AML-193 (cell line): ENCODE data around the gene ZNF844.
A peak's percentile ranks its signal among the peaks of the same experiment; 100 is the strongest.
"Not testable (repeated sequence)": the region's sequence is repeated elsewhere in the genome, so short reads cannot be mapped to it uniquely, and the experiment has no call there.

Experiments used
- DNase-seq, 2 experiments: peaks; one replicate each; lab custom pipeline; 2025; lab: John Stamatoyannopoulos, UW

ZNF844 gene

DNA sequence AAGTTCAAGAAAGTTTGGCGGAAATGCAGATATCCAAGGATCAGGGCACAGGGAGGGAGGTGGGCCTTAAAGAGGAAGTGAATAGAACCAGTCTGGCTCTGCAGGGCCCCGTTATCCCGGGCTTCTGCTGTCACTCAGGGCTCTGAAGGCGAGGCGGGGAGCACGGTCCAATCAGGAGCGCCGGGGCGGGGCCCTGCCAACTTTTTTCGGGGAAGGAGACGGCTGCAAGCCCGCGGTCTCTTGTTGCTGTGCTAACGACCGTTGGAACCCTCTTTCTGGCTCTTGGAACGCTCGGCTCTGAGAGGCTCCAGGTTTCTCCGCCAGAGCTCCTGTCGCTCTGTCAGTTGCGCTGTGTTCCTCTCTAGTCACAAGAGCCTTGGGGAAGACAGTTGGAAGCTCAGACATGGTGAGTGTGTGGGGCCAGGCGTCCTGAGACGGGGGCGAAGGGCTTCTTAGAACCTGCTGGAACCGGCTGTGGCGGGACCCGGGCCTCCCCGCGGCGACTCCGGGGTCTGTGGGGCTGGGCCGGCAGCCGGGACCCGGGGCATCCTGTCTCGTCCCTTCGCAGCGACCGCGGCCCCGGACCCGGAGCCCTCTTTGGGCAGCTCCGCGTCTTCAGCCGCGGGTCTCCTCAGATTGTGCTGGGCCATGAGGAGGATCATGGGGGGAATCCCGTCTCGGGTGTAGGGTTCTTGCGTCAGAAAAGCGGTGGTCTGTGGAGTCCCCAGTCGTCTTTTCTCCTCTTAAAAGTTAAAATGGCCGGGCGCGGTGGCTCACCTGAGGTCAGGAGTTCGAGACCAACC, 27.7 kb downstream of the ZNF844 start:
- DNase-seq = peak; percentile 94

DNA sequence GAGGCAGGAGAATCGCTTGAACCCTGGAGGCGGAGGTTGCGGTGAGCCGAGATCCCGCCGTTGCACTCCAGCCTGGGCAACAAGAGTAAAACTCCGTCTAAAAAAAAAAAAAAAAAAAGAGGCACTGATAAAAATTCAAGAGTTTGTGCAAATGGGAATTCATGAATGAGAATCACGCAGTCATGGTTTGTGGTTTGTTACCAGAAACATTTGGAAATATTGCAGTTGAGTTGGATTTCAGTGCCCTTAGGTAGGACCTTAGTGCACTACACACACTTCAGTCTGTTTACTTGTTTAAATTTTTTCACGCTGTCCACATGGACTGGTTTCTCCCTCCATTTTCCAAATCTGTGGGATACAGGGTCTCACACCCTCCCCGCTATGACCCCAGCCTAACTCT, 28.4 kb downstream of the ZNF844 start:
- DNase-seq = peak; percentile 17 to 24

DNA sequence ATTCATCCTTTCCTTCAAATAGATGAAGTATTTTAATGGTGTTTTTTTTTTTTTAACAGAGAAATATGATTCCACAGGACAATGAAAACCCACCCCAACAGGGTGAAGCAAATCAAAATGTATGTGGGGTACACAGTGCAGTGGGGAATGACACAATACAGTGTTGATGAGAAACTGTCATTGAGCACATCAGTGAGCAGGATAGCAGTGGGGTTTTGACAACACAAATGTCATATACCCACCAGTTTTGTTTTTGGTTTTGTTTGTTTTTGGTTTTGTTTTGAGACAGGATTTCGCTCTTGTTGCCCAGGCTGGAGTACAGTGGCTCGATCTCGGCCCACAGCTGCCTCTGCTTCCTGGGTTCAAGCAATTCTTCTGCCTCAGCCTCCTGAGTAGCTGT, 29.2 kb downstream of the ZNF844 start:
- no peak for DNase-seq

DNA sequence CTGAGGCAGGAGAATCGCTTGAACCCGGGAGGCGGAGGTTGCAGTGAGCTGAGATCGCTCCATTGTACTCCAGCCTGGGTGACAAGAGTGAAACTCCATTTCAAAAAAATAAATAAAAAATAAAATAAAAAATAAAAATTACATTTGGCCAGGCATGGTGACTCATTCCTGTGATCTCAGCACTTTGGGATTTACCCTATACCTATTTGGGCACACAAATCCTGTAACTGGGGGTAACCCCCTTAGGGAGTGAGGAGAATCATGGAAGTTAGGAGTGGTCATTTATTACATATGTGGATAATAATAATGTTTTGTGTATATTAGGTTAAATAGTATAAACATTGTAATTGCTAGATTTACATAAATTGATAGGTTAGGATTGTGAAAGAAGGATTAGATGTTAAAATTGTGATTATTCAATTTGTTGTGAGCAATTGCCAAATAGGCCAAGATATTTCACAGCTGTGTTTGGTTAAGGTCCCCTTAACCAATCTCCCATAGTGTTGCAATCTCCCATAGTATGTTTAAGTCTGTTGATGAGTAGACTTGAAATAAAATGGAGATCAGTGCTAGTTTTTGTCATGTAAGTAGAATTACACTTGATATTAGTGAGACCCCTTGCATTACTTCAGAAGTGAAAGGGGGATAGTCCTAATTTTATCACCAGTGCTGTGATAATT, 30.7 kb downstream of the ZNF844 start:
- peak; percentile 75 to 83 for DNase-seq

DNA sequence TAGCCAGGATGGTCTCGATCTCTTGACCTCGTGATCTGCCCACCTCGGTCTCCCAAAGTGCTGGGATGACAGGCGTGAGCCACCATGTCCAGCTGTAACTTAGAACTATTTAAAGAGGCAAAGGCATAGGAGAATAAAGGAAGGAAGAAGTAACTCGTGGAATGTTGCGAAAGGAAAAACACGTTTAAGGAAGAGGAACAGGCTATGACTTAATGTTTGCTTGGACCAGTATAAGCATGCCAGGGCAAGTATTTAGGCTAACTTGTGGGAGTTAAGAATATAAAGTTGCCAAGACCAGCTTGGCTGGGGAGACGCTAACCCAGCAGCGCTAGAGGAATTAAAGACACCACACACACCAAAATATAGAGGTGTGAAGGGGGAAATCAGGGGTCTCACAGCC, 33.5 kb downstream of the ZNF844 start:
- peak; percentile 17 to 18 for DNase-seq

DNA sequence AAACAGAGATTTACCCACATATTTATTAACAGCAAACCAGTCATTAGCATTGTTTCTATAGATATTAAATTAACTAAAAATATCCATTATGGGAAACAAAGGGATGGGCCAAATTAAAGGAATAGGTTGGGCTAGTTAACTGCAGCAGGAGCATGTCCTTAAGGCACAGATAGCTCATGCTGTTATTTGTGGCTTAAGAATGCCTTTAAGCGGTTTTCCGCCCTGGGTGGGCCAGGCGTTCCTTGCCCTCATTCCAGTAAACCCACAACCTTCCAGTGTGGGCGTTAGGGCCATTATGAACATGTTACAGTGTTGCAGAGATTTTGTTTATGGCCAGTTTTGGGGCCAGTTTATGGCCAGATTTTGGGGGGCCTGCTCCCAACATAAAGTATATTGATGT, 39.4 kb downstream of the ZNF844 start:
- DNase-seq = not testable (repeated sequence)

DNA sequence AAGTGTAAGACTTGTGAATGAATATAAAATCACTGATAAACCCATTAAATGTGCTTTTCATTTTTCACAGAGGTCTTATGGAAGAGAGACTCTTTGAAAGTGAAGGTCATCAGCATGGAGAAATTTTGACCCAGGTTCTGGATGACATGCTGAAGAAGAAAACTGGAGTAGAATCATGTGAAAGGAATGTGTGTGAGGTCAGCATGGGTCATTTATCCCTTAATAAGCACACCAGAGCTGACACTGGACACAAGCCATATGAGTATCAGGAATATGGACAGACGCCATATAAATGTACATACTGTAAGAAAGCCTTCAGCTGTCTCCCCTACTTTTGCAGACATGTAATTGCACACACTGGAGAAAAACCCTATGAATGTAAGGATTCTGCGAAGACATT, 46.6 kb downstream of the ZNF844 start:
- DNase-seq = no peak

DNA sequence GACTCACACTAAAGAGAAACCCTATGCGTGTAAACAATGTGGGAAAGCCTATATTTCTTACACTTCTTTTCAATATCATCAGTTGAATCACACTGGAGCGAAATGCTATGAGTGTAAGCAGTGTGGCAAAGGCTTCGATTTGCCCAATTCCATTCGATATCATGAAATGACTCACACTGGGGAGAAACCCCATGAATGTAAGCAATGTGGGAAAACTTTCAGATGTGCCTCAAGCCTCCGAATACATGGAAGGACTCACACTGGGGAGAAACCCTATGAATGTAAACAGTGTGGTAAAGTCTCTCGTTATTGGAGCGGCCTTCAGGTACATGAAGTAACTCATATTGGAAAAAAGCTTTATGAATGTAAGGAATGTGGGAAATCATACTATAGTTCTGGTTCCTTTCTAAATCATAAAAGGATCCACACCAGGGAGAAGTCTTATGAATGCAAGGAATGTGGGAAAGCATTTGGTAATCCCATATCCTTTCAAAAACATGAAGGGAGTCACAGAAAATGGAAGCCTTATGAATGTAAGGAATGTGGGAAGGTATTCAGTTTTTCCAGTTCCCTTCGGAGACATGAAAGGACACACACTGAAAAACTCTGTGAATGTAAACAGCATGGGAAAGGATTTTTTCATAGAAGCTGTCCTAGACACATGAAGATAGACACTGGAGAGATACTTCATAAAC, 47.6 kb downstream of the ZNF844 start:
- no peak for DNase-seq

DNA sequence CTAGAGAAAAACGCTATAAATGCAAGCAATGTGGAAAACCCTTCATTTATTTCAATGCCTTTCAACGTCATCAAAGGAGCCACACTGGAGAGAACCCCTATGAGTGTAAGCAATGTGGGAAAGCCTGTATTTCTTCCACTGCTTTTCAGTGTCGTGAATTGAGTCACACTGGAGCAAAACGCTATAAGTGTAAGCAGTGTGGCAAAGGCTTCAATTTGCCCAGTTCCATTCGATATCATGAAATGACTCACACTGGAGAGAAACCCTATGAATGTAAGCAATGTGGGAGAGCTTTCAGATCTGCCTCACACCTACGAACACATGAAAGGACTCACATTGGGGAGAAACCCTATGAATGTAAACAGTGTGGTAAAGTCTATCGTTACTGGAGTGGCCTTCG, 48.2 kb downstream of the ZNF844 start:
- DNase-seq = no peak

DNA sequence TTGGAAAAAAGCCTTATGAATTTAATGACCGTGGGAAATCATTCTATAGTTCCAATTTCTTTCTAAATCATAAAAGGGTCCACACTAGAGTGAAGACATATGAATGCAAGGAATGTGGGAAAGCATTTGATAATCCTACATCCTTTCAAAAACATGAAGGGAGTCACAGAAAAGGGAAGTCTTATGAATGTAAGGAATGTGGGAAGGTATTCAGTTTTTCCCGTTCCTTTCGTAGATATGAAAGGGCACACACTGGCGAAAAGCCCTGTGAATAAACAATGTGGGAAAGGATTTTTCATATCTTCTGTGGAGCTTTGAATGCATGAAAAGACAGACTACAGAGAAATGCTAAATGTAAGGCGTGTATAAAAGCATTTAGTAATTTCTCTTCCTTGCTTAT, 48.6 kb downstream of the ZNF844 start:
- no peak for DNase-seq

DNA sequence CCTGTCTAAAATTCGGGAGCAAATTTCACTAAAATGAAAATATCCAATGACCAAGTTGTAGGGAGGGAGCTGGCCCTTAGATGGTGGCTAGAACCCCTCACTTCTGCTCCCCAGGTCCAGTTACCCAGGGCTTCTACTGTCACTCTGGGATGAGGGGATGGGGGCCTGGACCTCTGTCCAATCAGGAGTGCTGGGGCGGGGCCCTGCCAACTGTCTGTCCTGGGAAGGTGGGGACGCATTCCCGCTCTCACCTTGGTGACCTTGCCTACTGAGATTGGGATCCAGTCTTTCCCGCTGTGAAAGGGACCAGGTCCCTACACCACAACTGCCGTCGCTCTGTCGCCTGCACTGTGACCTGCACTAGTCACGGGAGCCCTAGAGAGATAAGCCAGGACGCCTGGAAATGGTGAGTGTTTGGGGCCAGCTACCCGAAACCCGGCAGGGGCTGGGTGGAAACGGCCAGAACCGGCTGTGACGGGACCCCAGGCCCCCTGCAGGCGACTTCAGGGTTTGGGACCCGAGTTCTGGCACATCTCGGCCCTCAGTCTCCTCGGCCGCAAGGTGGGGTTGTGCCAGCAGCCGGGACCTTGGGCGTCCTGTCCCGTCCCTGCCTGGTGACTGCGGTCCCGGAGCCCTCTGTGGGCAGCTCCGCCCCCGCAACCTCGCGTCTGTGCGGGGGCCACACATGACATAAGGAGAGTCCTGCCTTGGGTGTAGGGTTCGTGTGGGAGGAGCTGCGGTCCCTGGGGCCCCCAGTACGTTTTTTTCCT, 52.9 kb downstream of the ZNF844 start:
- no peak for DNase-seq

DNA sequence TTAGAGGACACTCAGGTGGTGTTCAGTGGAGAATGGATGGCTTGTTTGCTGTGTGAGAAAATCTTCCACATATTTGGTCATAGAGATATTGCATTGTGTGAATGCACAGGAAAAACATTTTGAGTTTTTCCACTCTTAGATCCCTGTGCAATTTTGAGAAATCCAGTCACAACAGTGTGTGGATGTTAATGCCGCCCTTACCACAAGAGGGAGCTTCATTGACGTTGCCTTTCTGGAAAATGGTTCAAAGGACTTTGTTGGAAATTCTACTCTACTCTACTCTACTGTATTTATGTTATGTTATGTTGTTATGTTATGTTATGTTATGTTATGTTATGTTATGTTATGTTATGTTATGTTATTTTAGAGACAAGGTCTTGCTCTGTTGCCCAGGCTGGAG, 62.2 kb downstream of the ZNF844 start:
- peak in 1 of 2 experiments; percentile 3 for DNase-seq
